Hepatocyte (in vitro differentiated cells): ENCODE measurements around the gene FOXA2. TPM values are rescaled to one million over a fixed set of nuclear protein-coding genes. Genes with fewer than 3 reads are reported as not detected.

ENCODE experiments used
- DNase-seq: peaks from one replicate; pipeline ENCODE4 v3.0.0-alpha.2; 2016; ENCODE audit warnings: low spot score
- H2AFZ ChIP-seq: fragments of 200-600 bp; sonication (generic); 2 replicates; pipeline ENCODE4 v1.6.0; 2016; ENCODE audit warnings: antibody characterized with exemption, mild to moderate bottlenecking
- H3K27ac ChIP-seq: fragments of 200-600 bp; sonication (generic); 2 replicates; pipeline ENCODE4 v1.5.1; 2016; ENCODE audit warnings: mild to moderate bottlenecking
- H3K27me3 ChIP-seq: fragments of 200-600 bp; sonication (generic); 2 replicates; pipeline ENCODE4 v1.6.1; 2016
- H3K36me3 ChIP-seq: fragments of 200-600 bp; sonication (generic); replicated peaks from 2 replicates; pipeline ENCODE4 v1.5.1; 2016; ENCODE audit warnings: low read depth; ENCODE audit not compliant: insufficient read depth
- H3K4me1 ChIP-seq: fragments of 200-600 bp; sonication (generic); 2 replicates; pipeline ENCODE4 v1.5.1; 2016; ENCODE audit warnings: mild to moderate bottlenecking, moderate library complexity; ENCODE audit not compliant: insufficient read depth
- H3K4me2 ChIP-seq: fragments of 200-600 bp; sonication (generic); 2 replicates; pipeline ENCODE4 v1.6.0; 2016
- H3K4me3 ChIP-seq: fragments of 200-600 bp; sonication (generic); 2 replicates; pipeline ENCODE4 v1.5.1; 2016; ENCODE audit warnings: mild to moderate bottlenecking
- H3K79me2 ChIP-seq: fragments of 200-600 bp; sonication (generic); 2 replicates; pipeline ENCODE4 v1.6.0; 2017; ENCODE audit warnings: mild to moderate bottlenecking
- H3K9me2 ChIP-seq: fragments of 200-600 bp; sonication (generic); replicated peaks from 2 replicates; pipeline ENCODE4 v1.6.0; 2017; ENCODE audit warnings: mild to moderate bottlenecking; ENCODE audit not compliant: insufficient read depth
- H3K9me3 ChIP-seq: fragments of 200-600 bp; sonication (generic); 2 replicates; pipeline ENCODE4 v1.5.1; 2016; ENCODE audit warnings: low read depth, mild to moderate bottlenecking
- H4K20me1 ChIP-seq: fragments of 200-600 bp; sonication (generic); 2 replicates; pipeline ENCODE4 v1.6.0; 2016; ENCODE audit warnings: mild to moderate bottlenecking; ENCODE audit not compliant: insufficient read depth, poor library complexity, severe bottlenecking
- CTCF ChIP-seq: fragments of 200-600 bp; sonication (generic); IDR thresholded peaks from 2 replicates; pipeline ENCODE4 v1.5.1; 2016; ENCODE audit warnings: antibody characterized with exemption, mild to moderate bottlenecking; ENCODE audit not compliant: poor library complexity
- EZH2 ChIP-seq: fragments of 200-600 bp; sonication (generic); IDR thresholded peaks from 2 replicates; pipeline ENCODE4 v1.6.1; 2016; ENCODE audit warnings: antibody characterized with exemption, mild to moderate bottlenecking, borderline replicate concordance
- EZH2phosphoT487 ChIP-seq: fragments of 200-600 bp; sonication (generic); IDR thresholded peaks from one replicate; pipeline ENCODE4 v1.6.1; 2018; ENCODE audit warnings: antibody characterized with exemption, mild to moderate bottlenecking, low read depth, moderate library complexity; ENCODE audit not compliant: unreplicated experiment, severe bottlenecking
- WGBS: methylation state at CpG from one replicate; pipeline ENCODE4 v1.1.6; 2016; ENCODE audit warnings: low lambda C conversion rate; ENCODE audit errors: missing lambda C conversion rate; 5-methylcytosine and 5-hydroxymethylcytosine counted together
- polyA plus RNA-seq: library from polyadenylated mRNA; unstranded; fragments of >200 nt; fragmentation: Nextera tagmentation; extraction: Ambion mirVana; gene quantifications from 2 replicates; pipeline ENCODE4 v1.2.1, GENCODE V29; 2016
- total RNA-seq: library from RNA; depleted of rRNA; stranded (reverse); fragments of >200 nt; gene quantifications from 2 replicates; pipeline ENCODE4 v1.2.3, GENCODE V29; 2014

FOXA2 gene
- total and polyA plus RNA-seq, 2 experiments from 2014 or later = 7.9 to 13.3 TPM

- no peaks in the 10 kb centered on the region for H3K79me2 ChIP-seq
- no peaks in the 10 kb centered on the region for H3K4me1 ChIP-seq
- no peaks in the 10 kb centered on the region for H3K9me3 ChIP-seq
- no peaks in the 10 kb centered on the region for H3K9me2 ChIP-seq
- TF ChIP-seq CTCF (no peak), EZH2 (no peak), EZH2phosphoT487 (no peak)
- no peak for DNase-seq
- H3K27ac ChIP-seq = no peak overlapping the region
- WGBS = 29% methylated on average over 7 of the region's 7 CpGs
- H3K36me3 ChIP-seq = no peaks in the 10 kb centered on the region
- no peak overlapping the region for H3K4me2 ChIP-seq
- no peak overlapping the region for H2AFZ ChIP-seq
- H3K27me3 ChIP-seq = peaks cover 94% of the 10 kb centered on the region
- no peaks in the 10 kb centered on the region for H4K20me1 ChIP-seq
- H3K4me3 ChIP-seq = no peak overlapping the region
Observed at GRCh38 chr20:22563062-22563965, 21.1 kb downstream of the FOXA2 start.

DNA sequence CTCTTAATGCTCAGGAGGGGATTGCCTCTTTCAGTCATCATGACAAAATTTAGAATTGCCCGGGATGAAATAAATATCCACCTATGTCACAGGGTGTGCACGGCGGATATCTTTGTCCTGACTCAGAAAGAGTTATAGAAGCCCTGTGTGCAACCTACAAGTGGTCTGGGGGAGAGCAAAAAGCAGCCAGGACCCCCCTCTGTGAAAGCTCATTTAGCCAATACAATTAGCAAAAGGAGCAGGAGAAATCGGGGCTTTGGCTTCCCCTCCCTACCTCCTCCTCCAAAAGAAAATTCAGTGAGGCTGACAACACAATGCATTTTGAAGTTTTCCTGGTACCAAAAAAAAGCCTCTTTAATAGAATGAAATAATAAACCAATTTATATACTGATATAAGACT, 21.8 kb downstream of the FOXA2 start:
- Histone ChIP-seq H3K4me2 (no peak overlapping the region), H4K20me1 (no peaks in the 10 kb centered on the region), H2AFZ (no peak overlapping the region), H3K9me2 (no peaks in the 10 kb centered on the region), H3K9me3 (no peaks in the 10 kb centered on the region), H3K27me3 (peaks cover 91% of the 10 kb centered on the region), H3K4me1 (no peaks in the 10 kb centered on the region), H3K4me3 (no peak overlapping the region), H3K36me3 (no peaks in the 10 kb centered on the region), H3K79me2 (no peaks in the 10 kb centered on the region), H3K27ac (no peak overlapping the region)
- no peak for TF ChIP-seq EZH2
- no peak for TF ChIP-seq EZH2phosphoT487
- no peak for TF ChIP-seq CTCF
- no peak for DNase-seq
- WGBS = 43% methylated on average over 4 of the region's 4 CpGs

DNA sequence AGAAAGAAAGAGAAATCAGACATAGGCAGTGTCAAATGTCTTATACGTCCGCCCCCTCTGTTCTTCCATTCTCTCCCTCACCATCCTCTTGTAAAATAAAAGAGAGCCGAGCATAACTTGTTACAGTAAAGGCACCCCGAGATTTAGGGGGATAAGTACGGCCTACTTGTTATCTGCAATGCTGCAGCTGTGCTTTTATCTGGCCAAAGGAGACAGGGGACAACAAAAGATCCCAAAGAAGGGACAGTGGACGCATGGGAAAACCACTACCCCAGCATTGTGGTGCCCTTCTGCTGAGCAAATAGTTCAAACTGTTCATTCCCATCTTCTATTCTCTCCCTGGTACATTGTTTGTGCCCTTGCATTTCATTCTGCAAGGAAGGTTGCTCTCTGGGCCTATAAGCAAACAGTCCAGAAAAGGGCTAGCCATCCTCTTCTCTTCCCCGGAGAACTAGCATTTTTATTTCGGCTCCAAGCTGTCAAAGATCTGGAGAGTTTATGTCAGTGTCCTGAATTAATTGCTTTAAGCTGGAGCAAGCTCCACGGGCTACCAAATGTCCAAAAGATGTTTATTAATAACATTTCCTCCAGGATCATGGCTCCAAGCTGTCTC, 22.3 kb downstream of the FOXA2 start:
- Histone ChIP-seq H3K9me3 (no peaks in the 10 kb centered on the region), H3K9me2 (no peaks in the 10 kb centered on the region), H3K4me1 (no peaks in the 10 kb centered on the region), H3K36me3 (no peaks in the 10 kb centered on the region), H4K20me1 (no peaks in the 10 kb centered on the region), H3K79me2 (no peaks in the 10 kb centered on the region), H3K4me2 (no peak overlapping the region), H3K4me3 (no peak overlapping the region), H3K27me3 (peaks cover 86% of the 10 kb centered on the region), H3K27ac (no peak overlapping the region), H2AFZ (no peak overlapping the region)
- DNase-seq = no peak
- TF ChIP-seq CTCF (no peak), EZH2phosphoT487 (no peak), EZH2 (no peak)
- WGBS = 61% methylated on average over 9 of the region's 9 CpGs
